MM.1S (cell line): ENCODE data around the gene ZDHHC1.

ENCODE experiments used
- EZH2 ChIP-seq: fragments of 300-600 bp; sonication (generic); optimal IDR thresholded peaks from 2 replicates; pipeline ENCODE3; 2017; ENCODE audit warnings: low read depth, mild to moderate bottlenecking, antibody characterized with exemption, low read length, mixed read lengths
- EZH2phosphoT487 ChIP-seq: fragments of 300-600 bp; sonication (generic); IDR thresholded peaks from 2 replicates; pipeline ENCODE4 v1.6.1; 2018; ENCODE audit warnings: antibody characterized with exemption, low read length
- TF ChIP-seq, protein P1 (sequence below): fragments of 300-600 bp; sonication (generic); IDR thresholded peaks from 2 replicates; pipeline ENCODE4 v1.5.1; 2016; ENCODE audit warnings: antibody characterized with exemption, low read length, mixed read lengths

DNA sequence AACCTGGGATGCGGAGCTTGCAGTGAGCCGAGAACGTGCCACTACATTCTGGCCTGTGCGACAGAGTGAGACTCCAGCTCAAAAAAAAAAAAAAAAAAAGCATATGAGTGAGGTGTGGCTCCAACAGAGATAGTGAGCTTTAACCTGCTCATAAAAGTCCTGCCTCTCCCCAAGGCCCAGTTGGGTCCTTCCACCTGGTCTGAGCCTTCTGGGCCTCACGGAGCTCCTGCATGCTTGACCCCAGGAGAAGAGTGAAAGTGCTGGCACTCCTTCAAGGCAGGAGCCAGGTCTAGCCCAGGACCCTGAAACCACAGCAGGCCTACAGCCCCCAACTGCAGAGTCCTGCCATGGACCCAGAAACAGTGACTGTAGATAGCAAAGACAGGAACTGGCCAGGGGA, 32.3 kb upstream of the ZDHHC1 start:
- TF ChIP-seq, protein P1, sequence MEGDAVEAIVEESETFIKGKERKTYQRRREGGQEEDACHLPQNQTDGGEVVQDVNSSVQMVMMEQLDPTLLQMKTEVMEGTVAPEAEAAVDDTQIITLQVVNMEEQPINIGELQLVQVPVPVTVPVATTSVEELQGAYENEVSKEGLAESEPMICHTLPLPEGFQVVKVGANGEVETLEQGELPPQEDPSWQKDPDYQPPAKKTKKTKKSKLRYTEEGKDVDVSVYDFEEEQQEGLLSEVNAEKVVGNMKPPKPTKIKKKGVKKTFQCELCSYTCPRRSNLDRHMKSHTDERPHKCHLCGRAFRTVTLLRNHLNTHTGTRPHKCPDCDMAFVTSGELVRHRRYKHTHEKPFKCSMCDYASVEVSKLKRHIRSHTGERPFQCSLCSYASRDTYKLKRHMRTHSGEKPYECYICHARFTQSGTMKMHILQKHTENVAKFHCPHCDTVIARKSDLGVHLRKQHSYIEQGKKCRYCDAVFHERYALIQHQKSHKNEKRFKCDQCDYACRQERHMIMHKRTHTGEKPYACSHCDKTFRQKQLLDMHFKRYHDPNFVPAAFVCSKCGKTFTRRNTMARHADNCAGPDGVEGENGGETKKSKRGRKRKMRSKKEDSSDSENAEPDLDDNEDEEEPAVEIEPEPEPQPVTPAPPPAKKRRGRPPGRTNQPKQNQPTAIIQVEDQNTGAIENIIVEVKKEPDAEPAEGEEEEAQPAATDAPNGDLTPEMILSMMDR, result no peak
- TF ChIP-seq EZH2 (no peak), EZH2phosphoT487 (no peak)
